KG1 (cell line): Measurements from ENCODE around the gene LOXL4.

Source experiments
- DNase-seq: peaks from one replicate; lab custom pipeline; 2025; lab: John Stamatoyannopoulos, UW

LOXL4 gene

GRCh38 chr10:98263088-98263487, 4.9 kb downstream of the LOXL4 start:
- no peak for DNase-seq

- no peak for DNase-seq
These were observed 5.4 kb downstream of the LOXL4 start for GRCh38 chr10:98262571-98262970.

- no peak for DNase-seq
These were observed 6.3 kb downstream of the LOXL4 start for GRCh38 chr10:98261436-98262277.

GRCh38 chr10:98260752-98261151, 7.2 kb downstream of the LOXL4 start:
- no peak for DNase-seq

- no peak for DNase-seq
These were observed 7.6 kb downstream of the LOXL4 start for GRCh38 chr10:98260350-98260749.

GRCh38 chr10:98259606-98260315, 8.2 kb downstream of the LOXL4 start:
- no peak for DNase-seq

GRCh38 chr10:98258683-98259454, 9.1 kb downstream of the LOXL4 start:
- DNase-seq, result no peak

- DNase-seq, result no peak
These were observed 10.0 kb downstream of the LOXL4 start for GRCh38 chr10:98257961-98258360.

- DNase-seq, result no peak
These were observed 10.8 kb downstream of the LOXL4 start for GRCh38 chr10:98257198-98257597.

- no peak for DNase-seq
These were observed 11.3 kb downstream of the LOXL4 start for GRCh38 chr10:98256692-98257091.

- no peak for DNase-seq
These were observed 12.7 kb downstream of the LOXL4 start for GRCh38 chr10:98255146-98255877.

- DNase-seq, result no peak
These were observed 13.6 kb downstream of the LOXL4 start for GRCh38 chr10:98254234-98254974.

- no peak for DNase-seq
These were observed 14.5 kb downstream of the LOXL4 start for GRCh38 chr10:98253499-98253898.

GRCh38 chr10:98252464-98252863, 15.5 kb downstream of the LOXL4 start:
- DNase-seq, result no peak

GRCh38 chr10:98251399-98251798, 16.6 kb downstream of the LOXL4 start:
- DNase-seq, result no peak

GRCh38 chr10:98249134-98249533, 18.9 kb downstream of the LOXL4 start:
- no peak for DNase-seq

GRCh38 chr10:98248018-98248417, 20.0 kb downstream of the LOXL4 start:
- DNase-seq, result no peak

GRCh38 chr10:98246911-98247805, 20.8 kb downstream of the LOXL4 start:
- DNase-seq, result no peak

GRCh38 chr10:98244586-98244985, 23.4 kb downstream of the LOXL4 start:
- DNase-seq, result no peak

- no peak for DNase-seq
These were observed 23.9 kb downstream of the LOXL4 start for GRCh38 chr10:98244141-98244540.
